Stimulated activated CD4-positive, alpha-beta T cell treated with anti-CD3 and anti-CD28 coated beads, Interleukin-1b, Interleukin-23, amount 100 ng/mL, for 1 hour (primary cell): ENCODE results near the gene SULT1C2.
"Not testable (repeated sequence)": the region's sequence is repeated elsewhere in the genome, so short reads cannot be mapped to it uniquely, and the experiment has no call there.

ENCODE experiments used
- DNase-seq, 2 donors: peaks; one replicate each; pipeline ENCODE4 v3.0.0-alpha.2; 2020; ENCODE audit warnings: low read depth in 2 of 2

Gene SULT1C2

DNA sequence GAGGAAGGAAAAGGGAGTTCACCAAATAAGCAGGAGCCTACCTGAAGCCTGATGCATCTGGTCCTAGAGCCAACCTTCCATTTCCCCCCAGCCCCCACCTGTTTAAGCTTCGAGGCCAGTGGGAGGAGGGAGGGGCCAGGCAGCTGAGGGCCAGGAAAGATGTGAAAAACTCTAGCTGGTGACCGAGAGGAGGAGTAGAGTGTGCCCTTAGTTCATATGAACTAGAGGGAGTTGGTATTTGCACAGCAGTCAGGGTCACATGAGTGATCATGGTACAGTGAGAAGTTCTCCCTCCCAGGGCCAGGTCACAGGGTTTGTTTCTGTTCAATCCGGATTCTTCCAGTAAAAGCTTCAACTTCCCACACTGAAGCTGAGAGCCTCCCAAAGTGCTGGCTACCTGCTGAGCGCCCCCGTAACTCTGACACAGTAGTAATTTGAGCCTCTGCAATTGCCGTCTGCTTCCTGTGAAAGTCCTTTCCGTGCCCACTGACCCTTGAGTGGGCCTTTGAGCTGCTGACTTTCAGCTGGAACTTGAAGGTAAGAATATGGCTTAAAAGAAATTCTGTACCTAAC lies at the start of gene SULT1C2:
SULT1C2 (plus strand) TSS at position 362 of the 573 bp plus-strand sequence. CDS start 4,773 bp downstream, outside the sequence.
- DNase-seq: no peak

DNA sequence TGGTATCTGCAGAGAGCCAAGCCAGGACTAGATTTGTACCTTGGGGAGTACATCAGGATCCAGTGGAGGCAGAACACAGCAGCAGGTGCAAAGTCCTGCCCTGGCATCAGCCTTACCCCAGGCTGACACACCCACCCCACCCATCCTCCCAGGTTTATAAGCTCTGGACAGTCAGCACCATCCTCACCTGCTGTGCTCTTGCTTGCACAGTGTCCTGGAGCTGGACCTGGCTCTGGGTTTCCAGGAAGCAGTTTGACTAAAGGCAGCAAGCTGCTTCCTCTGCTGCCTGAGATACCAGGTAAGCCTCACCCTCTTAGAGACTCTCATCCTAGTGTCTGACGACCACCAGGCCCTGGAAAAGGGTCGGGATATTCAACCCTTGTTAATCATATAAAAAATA lies 48.9 kb upstream of the SULT1C2 start, which contains the start of gene SULT1C3:
SULT1C3 (plus strand) TSS at position 183 of the 400 bp plus-strand sequence. CDS start 7,227 bp downstream, outside the sequence.
- DNase-seq: no peak

DNA sequence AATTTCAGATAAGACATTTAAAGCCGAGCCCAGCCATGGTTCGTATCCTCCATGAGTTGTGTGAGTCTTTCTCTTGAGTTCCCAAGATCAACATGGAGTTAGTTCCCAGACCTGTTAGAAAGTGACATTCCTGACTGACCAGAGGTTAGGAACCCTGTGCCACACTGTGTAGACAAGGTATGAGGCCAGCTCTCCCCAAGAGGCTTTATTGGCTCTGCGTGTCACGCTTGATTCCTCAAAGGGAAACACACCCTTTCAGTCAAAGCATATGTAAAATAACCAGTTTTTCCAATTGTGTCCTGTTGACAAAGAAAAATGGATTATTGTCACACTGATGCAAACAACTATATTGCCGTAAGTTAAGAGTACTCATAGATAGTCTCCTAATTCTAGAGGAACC lies 47.7 kb upstream of the SULT1C2 start:
- DNase-seq: no peak

- no peak for DNase-seq
Measured at GRCh38 chr2:108243566-108243965, 45.1 kb upstream of the SULT1C2 start.

- DNase-seq: no peak
Measured at GRCh38 chr2:108244667-108245414, 43.9 kb upstream of the SULT1C2 start.

GRCh38 chr2:108253106-108253505 lies 35.6 kb upstream of the SULT1C2 start:
- DNase-seq: no peak

- no peak for DNase-seq
Measured at GRCh38 chr2:108257757-108258331, 30.9 kb upstream of the SULT1C2 start.

GRCh38 chr2:108260773-108261172 lies 27.9 kb upstream of the SULT1C2 start:
- DNase-seq: no peak

- no peak for DNase-seq
Measured at GRCh38 chr2:108262036-108262435, 26.7 kb upstream of the SULT1C2 start.

DNA sequence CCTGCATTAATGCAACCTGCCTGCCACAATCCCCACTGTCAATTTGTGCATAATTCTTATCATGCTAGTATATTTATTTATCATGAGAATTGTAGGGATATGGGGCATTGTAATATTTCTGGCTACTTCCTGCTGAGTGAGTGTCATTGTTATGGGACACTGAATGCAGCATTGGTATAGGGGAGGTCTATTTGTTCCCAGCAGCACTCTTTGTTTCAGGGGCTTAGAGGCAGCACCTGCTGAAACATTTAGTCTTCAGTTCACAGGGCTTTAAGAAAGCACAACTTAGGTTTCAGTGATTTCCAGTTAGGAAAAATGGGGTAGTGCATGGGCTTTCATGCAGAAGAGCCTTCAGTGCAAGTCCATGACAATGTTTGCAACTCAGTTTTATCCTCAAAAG lies 25.3 kb upstream of the SULT1C2 start:
- DNase-seq: no peak

DNA sequence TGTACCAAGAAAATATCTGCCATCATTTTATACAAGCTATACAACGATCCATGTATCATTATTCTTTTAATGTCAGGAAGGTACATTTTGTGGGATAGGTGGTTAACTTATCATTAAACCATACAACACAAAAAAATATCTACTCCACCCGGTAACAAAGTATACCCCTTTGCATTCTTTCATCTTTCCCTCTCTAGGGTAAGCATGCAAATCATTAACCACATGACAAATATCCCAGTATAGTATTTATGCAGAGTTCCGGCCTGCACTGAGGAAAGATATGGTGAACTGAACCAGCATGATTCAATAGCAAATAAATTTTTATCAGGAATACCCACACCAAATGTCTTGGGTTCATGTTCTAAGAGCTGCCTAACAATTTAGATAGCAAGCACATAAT lies 22.5 kb upstream of the SULT1C2 start:
- no peak for DNase-seq

DNA sequence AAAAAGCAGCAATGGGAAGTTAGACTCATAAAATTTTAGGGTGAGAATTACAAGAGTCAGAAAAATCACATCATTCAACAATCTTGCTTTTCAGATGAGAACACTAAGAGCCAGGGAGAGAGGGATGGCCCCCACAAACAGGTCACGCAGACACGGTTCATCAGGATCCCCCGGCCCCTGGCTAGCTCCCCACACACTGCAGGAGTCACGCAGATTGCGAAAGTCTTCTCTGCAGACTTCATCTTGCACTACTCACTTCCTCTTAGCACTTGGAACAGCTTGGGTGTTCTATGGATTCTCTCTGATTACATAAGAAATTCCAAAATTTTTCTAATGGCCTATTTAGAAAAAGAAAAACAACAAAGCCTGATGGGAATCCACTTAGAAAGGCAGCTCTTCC lies 21.6 kb upstream of the SULT1C2 start:
- no peak for DNase-seq

DNA sequence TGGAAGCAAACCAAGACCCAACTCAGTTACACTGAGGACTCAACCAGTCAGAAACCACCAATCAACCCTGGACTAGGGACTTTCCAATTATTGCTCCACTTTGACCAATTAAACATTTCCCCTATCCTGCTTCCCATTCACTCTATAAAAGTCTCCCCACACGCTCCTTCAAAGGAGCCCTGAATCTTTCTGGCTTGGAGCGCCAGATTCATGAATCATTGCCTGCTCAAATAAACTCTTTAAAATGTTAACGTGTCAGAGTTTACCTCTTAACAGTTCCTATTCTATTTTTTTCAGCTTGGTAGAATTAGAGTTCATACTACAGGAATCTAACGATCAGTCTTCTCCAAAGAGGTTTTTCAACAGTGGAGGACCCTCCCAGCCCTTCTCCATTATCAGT lies 20.7 kb upstream of the SULT1C2 start:
- DNase-seq: no peak

GRCh38 chr2:108270346-108270745 lies 18.3 kb upstream of the SULT1C2 start:
- no peak for DNase-seq

DNA sequence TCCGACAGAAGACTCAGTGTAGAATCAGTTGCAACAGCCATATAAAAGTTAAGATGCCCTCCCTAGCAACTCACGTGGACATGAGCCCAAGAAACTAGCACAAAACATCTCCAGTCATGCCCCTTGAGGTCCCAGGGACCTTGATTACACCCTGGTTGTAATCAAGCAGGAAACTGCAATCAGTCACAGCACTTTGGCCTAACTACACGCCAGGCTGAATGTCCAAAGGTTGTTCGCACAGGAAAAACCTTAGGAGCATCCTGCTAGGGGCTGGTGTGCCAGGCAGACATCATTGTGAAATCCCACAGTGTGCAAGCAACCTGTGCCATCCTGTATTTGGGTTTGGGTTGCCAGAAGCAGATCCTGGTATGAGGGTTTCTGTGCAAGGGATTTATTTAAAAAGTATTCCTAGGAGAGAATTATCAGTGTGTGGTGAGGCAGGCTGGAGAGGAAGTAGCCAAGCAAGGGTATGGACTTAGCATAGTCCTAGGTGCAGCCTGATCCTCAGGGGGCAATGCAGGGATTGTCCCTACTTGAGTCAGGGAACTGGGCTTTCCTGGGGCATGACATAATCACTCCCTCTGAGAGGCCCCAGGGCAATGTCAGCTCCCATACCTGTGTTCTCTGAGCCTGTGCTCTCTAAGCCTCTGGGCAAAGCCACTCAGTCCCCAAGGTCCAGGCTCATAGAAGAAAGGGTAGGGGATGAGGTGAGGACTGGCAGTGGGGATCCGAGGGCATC lies 17.8 kb upstream of the SULT1C2 start:
- DNase-seq: no peak

GRCh38 chr2:108271691-108272253 lies 16.9 kb upstream of the SULT1C2 start:
- DNase-seq: no peak

- DNase-seq: no peak
Measured at GRCh38 chr2:108278631-108279030, 10.1 kb upstream of the SULT1C2 start.

DNA sequence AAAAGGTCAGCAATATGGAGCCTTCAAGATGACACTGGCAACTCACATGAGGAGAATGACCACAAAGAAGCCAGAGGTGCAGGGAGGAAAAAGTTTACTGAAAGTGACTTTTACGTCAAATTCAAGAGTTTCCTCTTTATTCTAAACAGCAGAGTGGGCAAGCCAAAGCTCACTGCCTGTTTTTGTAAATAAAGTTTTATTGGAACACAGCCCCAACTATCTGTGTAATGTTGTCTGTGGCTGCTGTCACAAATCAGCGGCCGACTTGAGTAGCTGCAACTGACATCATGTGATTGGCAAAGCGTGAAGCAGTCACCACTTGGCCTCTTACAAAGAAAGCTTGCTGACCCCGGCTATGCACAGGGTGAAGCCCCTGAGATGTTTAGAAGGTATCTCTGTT lies 9.2 kb upstream of the SULT1C2 start:
- no peak for DNase-seq

DNA sequence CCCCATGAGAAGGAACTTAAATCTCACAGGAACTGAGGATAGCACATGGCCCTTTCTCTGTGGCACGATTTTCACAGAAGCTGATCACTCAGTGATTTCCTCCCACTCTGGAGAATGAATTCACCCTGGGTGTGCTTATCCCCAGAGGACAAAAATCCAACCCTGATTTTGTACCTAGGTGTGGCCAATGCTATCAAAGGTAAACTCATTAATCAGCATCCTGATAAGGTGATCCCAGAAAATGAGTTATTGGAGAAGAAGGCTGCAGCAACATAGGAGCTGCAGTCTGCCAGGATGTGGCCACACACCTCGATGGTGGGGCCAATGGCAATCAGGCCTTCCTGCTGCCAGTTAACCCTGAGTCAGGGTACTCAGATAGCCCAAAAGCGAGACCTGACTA lies 8.2 kb upstream of the SULT1C2 start:
- no peak for DNase-seq

DNA sequence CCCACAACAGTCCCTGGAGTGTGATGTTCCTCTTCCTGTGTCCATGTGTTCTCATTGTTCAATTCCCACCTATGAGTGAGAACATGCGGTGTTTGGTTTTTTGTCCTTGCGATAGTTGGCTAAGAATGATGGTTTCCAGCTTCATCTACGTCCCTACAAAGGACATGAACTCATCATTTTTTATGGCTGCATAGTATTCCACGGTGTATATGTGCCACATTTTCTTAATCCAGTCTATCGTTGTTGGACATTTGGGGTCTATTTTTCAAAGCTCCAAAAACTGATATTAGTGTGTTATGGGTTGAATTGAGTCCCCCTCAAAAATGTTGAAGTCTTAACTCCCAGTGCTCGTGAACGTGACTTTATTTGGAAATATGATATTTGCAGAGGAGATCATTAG lies 4.1 kb upstream of the SULT1C2 start:
- not testable (repeated sequence) for DNase-seq

- DNase-seq: no peak
Measured at GRCh38 chr2:108285616-108286015, 3.1 kb upstream of the SULT1C2 start.

- DNase-seq: no peak
Measured at GRCh38 chr2:108287169-108287568, 1.5 kb upstream of the SULT1C2 start.
